ENCODE measurements around the gene ANKMY2.
A peak's percentile ranks its signal among the peaks of the same experiment; 100 is the strongest.
"Not testable (repeated sequence)": the region's sequence is repeated elsewhere in the genome, so short reads cannot be mapped to it uniquely, and the experiment has no call there.

The ANKMY2 gene

DNA sequence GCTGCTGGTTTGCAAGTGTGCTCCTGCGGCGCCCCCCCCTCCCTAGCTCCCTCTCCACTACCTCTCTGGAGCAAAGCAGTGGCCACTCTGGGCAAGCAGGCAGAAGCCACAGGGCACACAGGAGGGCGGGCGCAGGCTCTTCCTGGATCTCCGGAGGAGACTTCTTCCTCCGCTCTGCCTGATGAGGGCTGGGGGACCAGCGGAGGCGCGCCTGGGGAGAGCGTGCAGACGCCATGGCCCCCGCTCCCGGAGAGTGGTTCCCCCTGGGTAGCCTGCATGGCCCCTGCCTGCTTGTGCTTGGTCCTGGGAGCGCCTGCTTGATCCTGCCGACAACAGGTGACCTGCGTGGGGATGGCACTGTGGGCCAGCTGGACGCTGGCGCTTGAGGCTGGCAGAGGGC, 29.0 kb downstream of the ANKMY2 start:
- no peak for DNase-seq

DNA sequence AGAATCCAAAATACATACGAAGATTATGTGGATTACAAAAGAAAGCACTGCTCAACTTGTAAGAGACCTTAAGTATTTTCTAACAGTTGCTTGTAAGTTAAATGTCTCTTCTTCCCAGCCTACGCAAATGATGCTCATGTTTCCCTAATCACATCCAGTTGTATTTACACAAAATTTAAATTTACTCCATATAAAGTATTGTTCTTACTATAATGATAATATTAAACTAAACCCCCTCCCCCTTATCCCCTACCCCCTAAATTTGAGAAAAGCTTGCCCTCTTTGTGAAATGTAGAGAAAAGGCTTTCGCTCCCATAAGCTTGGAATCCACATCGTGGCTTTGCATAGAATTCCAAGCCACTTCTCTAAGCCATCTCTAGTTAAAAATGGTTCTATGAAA, 29.4 kb downstream of the ANKMY2 start:
- no peak for DNase-seq

DNA sequence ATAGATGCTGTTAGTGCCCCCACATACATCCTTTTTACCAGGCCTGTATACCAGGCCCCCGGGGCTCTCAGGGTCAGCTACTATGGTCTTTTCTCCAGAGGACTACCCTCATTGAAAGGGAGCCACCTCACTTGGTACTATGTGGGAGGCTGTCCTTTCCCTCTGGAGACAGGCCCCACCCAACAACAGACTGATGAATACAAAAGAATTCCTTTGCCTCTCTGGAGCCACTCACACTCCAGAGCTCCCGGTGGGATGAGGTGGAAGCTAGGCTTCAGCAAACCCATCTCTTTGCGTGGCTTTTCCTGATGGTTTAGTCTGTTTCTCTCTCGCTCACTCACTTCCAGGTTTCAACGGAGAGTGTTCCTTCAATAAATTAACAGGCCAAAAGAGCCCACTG, 30.3 kb downstream of the ANKMY2 start:
- no peak for DNase-seq

DNA sequence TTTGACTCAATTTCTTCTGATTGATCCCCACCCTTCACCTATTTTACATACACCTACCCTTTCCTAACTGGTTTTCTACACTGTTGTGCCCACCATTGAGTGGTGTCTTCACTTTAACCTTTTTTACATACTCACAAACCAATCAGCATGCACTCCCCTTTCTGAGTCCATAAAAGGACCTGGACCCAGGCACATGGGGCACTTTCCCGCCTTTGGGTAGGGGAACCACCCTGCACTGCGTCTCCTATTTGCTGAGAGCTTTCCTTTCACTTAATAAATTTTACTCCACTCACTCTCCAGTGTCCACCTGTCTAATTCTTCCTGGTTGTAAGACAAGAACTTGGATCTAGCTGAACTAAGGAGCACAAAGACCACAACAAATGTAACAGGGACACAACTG, 33.8 kb downstream of the ANKMY2 start:
- no peak for DNase-seq

DNA sequence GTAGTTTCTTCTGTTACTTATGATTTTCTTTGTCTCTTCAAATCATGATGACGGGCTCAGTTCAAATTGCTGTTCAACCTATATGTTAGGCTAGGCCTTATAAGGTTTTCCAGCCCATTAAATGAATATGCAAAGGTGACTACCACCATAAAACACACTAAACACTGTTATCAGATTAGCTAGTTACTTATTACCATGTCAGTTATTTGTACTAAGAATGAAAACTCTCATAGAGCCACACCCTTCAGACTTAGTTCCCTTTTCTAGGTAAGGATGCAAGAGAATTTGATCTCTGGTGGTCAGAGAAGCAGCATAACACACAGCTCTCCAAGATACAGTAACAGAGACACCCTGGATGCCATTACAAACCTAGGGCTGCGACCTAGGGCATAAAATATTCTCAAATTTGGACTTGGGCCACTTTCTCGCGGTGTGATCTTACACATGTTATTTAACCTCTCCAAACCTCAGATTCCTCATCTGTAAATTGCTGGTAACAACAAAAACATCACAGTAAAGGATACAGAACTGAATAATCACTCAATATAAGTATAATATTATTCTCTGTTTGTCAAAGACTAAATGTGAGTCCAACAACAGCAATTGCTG, 35.6 kb downstream of the ANKMY2 start:
- no peak for DNase-seq

GRCh38 chr7:16606704-16607103, 38.9 kb downstream of the ANKMY2 start:
- DNase-seq: no peak

- no peak for DNase-seq
Observed at GRCh38 chr7:16604054-16604453, 41.5 kb downstream of the ANKMY2 start.

- DNase-seq: no peak
Observed at GRCh38 chr7:16603633-16604032, 41.9 kb downstream of the ANKMY2 start.

DNA sequence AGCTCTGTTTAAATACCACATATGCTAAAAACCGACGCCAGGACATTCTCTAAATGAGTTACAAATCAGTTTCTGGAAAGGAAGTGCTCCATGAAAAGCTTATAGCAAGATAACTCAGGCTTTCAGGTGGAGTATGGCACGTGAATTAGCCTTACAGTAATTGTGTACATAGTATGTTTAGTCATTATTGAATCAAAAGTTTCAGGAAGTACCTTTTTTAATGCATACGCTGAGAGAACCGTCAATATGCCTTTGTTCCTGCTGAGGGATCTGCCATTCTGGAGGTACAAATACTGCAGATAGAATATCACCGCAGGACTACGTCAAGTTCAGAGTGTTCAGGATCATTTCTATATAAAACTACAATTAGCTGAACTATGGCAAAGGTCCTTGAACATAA, 45.7 kb downstream of the ANKMY2 start:
- DNase-seq: no peak

DNA sequence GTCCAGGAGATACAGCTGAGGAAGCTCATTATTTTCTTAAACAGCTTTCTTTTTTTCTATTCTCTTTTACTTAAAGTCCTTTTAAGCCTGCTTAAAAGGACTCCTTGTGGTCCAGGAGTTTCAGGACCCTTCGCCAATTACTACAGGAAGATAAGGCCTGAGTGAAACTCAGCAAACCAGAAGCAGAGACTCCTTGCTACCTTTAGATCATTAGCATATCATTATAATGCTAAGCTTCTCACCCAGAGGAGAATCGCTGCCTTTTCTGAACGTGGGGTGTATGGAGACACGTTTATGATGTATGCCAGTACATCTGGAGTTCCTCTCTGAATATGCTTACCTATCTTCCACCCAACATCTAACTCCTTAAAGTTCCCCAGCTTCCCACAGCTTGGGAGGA, 47.5 kb downstream of the ANKMY2 start:
- no peak for DNase-seq

GRCh38 chr7:16595596-16595995, 50.0 kb downstream of the ANKMY2 start:
- DNase-seq: not testable (repeated sequence)

DNA sequence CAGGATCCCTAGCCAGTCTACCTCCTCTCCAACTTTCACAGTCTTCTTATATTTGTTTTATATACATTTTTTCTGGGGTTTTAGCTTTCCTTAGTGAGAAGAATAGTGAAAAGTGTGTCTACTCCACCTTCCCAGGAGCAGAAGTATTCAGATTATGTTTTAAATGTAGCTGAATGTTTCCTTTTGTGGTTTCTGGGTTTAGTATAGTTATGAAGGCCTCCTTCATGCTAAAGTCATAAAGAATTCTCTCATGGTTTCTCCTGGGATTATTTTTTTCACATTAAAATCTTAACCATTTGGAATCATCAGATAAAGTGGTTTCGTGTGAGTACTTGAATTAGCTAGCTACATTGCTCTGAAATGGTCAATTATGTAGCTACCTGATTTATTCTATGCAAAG, 50.9 kb downstream of the ANKMY2 start:
- no peak for DNase-seq

DNA sequence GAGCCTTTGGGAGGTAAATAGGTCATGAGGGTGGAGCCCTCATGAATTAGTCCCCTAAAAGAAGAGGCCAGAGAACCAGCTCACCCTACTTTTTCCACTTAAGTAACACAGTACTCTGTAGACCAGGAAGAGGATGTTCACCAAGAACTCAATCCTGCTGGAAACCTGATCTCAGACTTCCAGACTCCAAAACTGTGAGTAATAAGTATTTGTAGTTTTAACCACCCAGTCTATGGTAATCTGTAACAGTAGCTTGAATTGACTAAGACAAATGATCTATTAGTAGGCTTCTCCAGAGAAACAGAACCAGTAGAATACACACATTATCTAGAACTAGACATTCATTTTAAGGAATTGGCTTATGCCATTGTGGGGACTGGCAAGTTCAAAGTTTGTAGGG, 51.5 kb downstream of the ANKMY2 start:
- DNase-seq: no peak

DNA sequence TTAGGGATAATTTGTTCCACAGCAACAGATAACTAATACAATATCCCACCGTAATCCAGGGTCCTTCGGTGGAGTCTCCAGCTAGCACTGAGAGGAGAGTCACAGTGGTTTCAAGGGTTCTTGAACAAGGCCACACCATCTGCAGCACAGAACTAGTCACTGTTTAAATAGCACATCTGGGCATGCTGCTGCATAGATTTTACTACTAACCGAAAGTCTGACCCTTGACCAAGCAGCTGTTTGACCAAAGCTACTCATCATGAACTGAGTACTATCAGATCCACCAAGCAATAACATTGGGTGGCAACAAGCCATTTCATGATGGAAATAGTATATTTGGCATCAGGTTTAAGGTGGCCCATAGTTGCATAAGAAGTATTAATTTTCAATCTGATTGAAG, 53.2 kb downstream of the ANKMY2 start:
- no peak for DNase-seq

DNA sequence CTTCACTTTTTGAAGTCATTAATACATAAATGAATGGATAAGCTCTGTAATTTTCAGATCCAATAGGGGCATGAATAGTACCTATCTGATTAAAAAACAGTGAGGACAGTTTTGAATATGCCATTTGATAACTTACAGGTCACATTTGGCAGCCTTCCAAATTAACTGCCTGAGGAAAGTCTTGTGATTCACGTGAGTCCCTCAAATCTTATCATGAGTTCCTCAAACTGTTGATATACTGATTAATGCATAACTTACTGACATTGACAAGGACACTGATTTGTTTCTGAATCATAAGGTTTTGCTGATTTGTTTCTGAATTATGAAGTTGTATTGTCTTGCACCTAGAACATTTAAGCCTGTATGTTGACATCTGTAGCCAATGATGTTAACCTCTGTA, 55.1 kb downstream of the ANKMY2 start:
- DNase-seq: no peak

- DNase-seq: no peak
Observed at GRCh38 chr7:16589881-16590280, 55.7 kb downstream of the ANKMY2 start.

GRCh38 chr7:16587790-16588189, 57.8 kb downstream of the ANKMY2 start:
- peak; percentile 57 for DNase-seq

DNA sequence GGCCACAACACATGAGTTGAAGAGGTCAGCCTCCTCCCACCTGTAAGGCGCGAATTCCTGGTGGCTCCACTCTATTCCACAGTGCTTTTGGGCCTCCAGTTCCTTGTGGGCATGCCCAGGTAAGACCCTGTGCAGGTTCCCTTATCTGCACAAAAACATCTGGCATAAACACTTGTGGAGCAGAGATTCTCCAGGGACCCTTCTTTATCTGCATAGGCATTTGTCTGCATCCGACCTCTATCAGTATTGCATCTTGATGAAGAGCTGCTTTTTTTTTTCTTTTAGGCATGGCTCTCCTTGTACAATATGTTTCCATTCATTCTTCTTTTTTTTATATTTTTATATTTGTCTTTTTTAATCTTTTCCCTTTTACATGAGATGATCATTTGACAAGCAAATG, 58.4 kb downstream of the ANKMY2 start:
- no peak for DNase-seq

DNA sequence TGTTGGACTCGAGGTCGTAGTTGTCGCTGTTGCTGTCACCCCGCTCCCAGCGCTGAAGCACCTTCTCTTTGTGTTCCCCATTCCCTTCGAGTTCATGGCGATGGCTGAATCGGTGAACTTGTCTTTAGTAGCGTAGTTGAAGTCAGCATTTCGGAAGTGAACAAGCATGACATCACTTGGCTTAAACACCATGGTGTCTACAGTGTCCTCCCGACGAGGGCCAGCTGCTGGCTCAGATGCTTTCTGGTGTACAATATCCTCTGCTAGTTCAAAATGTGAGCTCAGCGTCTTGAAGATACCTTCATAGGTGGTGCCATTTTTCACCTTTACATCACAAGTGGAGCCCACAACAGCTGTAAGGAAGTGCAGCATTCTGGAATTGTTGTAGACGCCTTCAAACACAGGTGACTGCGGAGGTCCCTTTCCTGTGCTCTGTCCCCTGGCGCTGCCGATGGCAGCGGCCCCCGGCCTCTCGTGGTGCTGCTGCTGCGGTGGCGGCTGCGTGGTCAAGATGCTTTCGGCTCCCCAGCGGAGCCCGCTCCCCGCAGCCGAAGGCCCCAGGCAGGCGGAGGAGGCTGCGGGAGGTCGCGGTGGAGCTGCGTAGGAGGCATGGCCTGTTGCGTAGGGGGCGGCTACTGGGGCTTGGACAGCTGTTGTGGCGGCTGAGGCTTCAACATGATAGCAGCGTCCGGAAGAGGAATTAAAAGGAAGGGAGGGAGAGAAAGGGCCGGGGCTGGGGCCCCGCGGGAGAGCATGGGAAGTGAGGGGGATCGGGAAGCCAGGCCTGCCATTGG, 59.3 kb downstream of the ANKMY2 start:
- no peak for DNase-seq

GRCh38 chr7:16585540-16585939, 60.0 kb downstream of the ANKMY2 start:
- DNase-seq: no peak

DNA sequence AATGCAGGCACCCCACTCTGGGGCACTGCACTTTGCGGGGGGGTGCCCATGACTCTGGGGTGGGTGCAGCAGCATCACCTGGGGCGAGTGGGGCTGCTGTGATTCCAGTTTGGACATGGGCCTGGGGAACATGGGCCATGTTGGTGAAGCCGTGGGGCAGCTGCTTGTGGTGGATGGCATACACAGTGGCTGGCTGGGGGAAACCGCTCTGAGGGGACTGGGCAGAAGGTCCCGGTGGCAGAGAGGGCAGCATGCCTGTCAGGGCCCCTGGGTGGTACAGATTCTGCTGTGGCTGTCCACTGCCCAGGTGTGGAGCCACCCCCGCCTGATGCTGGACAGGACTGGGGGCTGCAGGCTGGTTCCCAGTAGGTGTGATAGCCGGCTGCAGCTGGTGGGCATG, 61.7 kb downstream of the ANKMY2 start:
- DNase-seq: no peak

- no peak for DNase-seq
Observed at GRCh38 chr7:16581286-16581685, 64.3 kb downstream of the ANKMY2 start.

DNA sequence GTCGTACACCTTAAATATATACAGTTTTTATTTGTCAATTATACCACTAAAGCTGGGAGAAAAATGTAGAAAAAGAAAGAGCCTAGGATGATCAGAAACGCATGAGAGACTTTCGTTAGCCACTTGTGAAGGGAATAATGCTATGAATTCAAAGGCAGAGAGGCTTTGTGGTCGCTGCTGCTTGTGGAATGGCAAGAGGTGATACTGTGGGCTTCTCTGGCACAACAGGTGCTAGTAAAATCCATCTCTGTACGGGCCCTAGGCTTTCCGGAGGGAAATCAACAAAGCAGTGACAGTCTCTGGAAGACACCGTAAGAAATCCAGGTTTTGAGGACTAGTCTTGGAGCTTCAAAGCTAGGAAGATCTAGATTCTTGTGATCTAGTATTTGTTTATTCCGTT, 66.3 kb downstream of the ANKMY2 start:
- no peak for DNase-seq

DNA sequence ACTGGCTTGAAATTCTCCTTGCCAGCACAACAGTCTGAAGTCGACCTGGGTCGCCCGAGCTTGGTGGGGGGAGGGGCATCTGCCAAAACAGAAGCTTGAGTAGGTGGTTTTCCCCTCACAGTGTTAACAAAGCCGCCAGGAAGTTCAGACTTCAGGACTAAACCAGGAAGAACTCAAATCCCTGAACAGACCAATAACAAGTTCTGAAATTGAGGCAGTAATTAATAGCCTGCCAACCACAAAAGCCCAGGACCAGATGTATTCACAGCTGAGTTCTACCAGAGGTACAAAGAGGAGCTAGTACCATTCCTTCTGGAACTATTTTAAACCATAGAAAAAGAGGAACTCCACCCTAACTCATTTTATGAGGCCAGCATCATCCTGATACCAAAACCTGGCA, 73.6 kb downstream of the ANKMY2 start:
- DNase-seq: no peak

GRCh38 chr7:16564909-16565426, 80.6 kb downstream of the ANKMY2 start:
- no peak for DNase-seq
